Natural killer cell (primary cell): ENCODE measurements around the gene LRRC1. TPM values are rescaled to one million over a fixed set of nuclear protein-coding genes. Genes with fewer than 3 reads are reported as not detected.

Experiments
- ATAC-seq, 3 donors: fragments of 150-1000 bp in 2 of 3; fragments of 200-7000 bp in 1 of 3; cut with Tn5 transposase; 1 replicate in 1 of 3; 2 replicates in 2 of 3; pipeline ENCODE4 v1.10.0; 2021; ENCODE audit warnings: mild to moderate bottlenecking in 2 of 3, moderate library complexity in 2 of 3
- DNase-seq, 2 donors: peaks; one replicate each; pipeline versions ENCODE4 v3.0.0 to v3.0.0-alpha.2; 2013 to 2021; ENCODE audit warnings: mixed read lengths in 1 of 2
- H3K27ac ChIP-seq: one replicate; pipeline ENCODE4 v1.5.1; 2013; ENCODE audit warnings: mild to moderate bottlenecking, low read length
- H3K27me3 ChIP-seq: one replicate; pipeline ENCODE4 v1.6.1; 2013; ENCODE audit warnings: low read length; ENCODE audit not compliant: control insufficient read depth, insufficient read depth
- H3K36me3 ChIP-seq: one replicate; pipeline ENCODE4 v1.6.1; 2013; ENCODE audit warnings: low read length; ENCODE audit not compliant: control insufficient read depth, insufficient read depth
- H3K4me1 ChIP-seq: one replicate; pipeline ENCODE4 v1.6.1; 2013; ENCODE audit warnings: low read length; ENCODE audit not compliant: control insufficient read depth, insufficient read depth
- H3K4me3 ChIP-seq: one replicate; pipeline ENCODE4 v1.5.1; 2013; ENCODE audit warnings: low read length
- H3K9me3 ChIP-seq: one replicate; pipeline ENCODE4 v1.6.1; 2013; ENCODE audit warnings: low read length; ENCODE audit not compliant: control insufficient read depth, insufficient read depth
- H3K27ac Mint-ChIP-seq, 2 donors: one replicate each; pipeline ENCODE4 v1.8.0; 2022; ENCODE audit warnings: mild to moderate bottlenecking in 2 of 2, mixed read lengths in 2 of 2, moderate library complexity in 1 of 2
- H3K27me3 Mint-ChIP-seq, 2 donors: one replicate each; pipeline ENCODE4 v1.8.0; 2022; ENCODE audit warnings: low read depth in 2 of 2, mixed read lengths in 2 of 2
- H3K36me3 Mint-ChIP-seq: one replicate; pipeline ENCODE4 v1.8.0; 2022; ENCODE audit warnings: mixed read lengths
- H3K4me1 Mint-ChIP-seq, 2 donors: one replicate each; pipeline ENCODE4 v1.8.0; 2022; ENCODE audit warnings: mixed read lengths in 2 of 2
- H3K4me3 Mint-ChIP-seq: one replicate; pipeline ENCODE4 v1.8.0; 2022; ENCODE audit warnings: mild to moderate bottlenecking, moderate library complexity, mixed read lengths
- H3K9me3 Mint-ChIP-seq, 2 donors: one replicate each; pipeline ENCODE4 v1.8.0; 2022; ENCODE audit warnings: mixed read lengths in 2 of 2
- WGBS: methylation state at CpG from one replicate; pipeline ENCODE4 v1.1.7; 2013; ENCODE audit warnings: missing lambda C conversion rate; ENCODE audit not compliant: insufficient coverage; 5-methylcytosine and 5-hydroxymethylcytosine counted together
- intact Hi-C: fragments of 100-400 bp; cut with micrococcal nuclease; formaldehyde crosslinking; loops from one replicate; pipeline ENCODE4 v1.14.2; 2022
- total RNA-seq, 4 donors: library from RNA; stranded (reverse); fragments of 120-200 nt in 1 of 4; gene quantifications; one replicate each; pipeline versions ENCODE4 v1.2.3 to v1.2.4, GENCODE V29; 2013 to 2022
- TF ChIP-seq, protein P1 (sequence below): fragments of 200-600 bp; IDR thresholded peaks from one replicate; pipeline ENCODE4 v1.8.0; 2022; ENCODE audit warnings: antibody characterized with exemption

LRRC1 gene
- total RNA-seq, 3 donors from 2014 or later (not counting 1 experiment from before 2014, with no cell fraction given) = 2.0 to 5.6 (median 3.7) TPM

DNA sequence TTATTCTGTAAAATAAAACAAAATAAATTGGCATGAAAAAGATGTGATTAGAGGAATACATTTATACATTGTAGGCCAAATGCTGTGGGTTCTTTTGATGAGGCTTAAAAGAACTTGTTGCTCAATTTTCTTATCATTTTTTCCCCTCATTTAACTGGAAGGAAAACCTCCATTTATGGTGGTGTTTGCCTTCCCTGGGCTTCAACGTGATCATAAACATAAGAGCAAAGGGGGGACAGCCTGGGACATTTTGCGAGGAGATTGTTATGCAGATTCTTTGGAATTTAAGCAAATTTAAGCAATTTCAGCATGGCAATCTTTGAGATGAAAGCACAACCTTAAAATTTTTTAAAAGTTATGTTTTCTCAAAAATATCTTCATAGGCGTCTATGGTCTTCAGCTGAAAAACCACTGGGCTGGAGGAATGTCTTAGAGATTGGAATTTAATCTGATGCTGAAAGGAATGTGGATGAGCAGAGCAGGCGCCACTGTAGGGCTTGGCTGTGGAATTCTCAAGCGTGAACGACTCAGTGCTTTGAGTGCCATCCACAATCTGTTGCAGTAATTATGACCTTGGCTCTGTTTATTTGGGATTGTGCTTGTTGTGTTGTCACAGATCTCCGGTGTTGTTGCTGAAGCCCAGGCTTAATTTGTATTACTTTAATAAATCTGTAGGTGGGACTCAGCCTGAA lies 167.0 kb downstream of the LRRC1 start:
- Histone ChIP-seq H3K9me3 (no peaks in the 10 kb centered on the region), H3K27ac (no peak overlapping the region), H3K27me3 (no peaks in the 10 kb centered on the region), H3K36me3 (no peaks in the 10 kb centered on the region), H3K4me1 (no peaks in the 10 kb centered on the region), H3K4me3 (no peak overlapping the region)
- H3K4me1 Mint-ChIP-seq = no peaks in the 10 kb centered on the region
- H3K36me3 Mint-ChIP-seq = no peaks in the 10 kb centered on the region
- DNase-seq = no peak
- ATAC-seq = no peak
- intact Hi-C loops = no loop called here
- TF ChIP-seq, protein P1, sequence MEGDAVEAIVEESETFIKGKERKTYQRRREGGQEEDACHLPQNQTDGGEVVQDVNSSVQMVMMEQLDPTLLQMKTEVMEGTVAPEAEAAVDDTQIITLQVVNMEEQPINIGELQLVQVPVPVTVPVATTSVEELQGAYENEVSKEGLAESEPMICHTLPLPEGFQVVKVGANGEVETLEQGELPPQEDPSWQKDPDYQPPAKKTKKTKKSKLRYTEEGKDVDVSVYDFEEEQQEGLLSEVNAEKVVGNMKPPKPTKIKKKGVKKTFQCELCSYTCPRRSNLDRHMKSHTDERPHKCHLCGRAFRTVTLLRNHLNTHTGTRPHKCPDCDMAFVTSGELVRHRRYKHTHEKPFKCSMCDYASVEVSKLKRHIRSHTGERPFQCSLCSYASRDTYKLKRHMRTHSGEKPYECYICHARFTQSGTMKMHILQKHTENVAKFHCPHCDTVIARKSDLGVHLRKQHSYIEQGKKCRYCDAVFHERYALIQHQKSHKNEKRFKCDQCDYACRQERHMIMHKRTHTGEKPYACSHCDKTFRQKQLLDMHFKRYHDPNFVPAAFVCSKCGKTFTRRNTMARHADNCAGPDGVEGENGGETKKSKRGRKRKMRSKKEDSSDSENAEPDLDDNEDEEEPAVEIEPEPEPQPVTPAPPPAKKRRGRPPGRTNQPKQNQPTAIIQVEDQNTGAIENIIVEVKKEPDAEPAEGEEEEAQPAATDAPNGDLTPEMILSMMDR = no peak
- 90% methylated on average over 6 of the region's 7 CpGs for WGBS
- no peak overlapping the region for H3K4me3 Mint-ChIP-seq
- H3K9me3 Mint-ChIP-seq = no peaks in the 10 kb centered on the region
- peaks cover 3 to 17% of the 10 kb centered on the region in 2 donors for H3K27me3 Mint-ChIP-seq
- no peak overlapping the region for H3K27ac Mint-ChIP-seq

DNA sequence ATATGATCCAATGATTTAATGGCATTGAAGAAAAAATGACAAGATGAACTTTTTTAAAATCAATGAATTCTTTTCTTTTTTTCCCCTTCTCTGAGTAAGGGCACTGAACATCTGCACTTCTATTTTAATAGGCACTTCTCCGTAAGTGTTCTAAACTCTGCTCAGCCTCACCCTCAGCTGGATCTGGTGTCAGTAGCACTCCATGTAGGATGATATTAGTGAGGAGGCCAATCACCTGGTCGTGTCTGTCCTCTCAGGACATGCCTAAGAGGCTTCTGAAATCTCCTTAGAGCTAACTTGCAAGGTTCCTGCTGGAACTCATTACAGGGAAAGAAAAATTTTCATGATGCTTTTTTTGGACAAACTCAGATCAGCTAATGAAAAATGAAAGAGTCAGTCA lies 167.8 kb downstream of the LRRC1 start:
- no peak overlapping the region for H3K4me3 ChIP-seq
- DNase-seq = no peak
- WGBS = 70% methylated on average over 2 of the region's 2 CpGs
- intact Hi-C loops = no loop called here
- H3K9me3 Mint-ChIP-seq = no peaks in the 10 kb centered on the region
- H3K9me3 ChIP-seq = no peaks in the 10 kb centered on the region
- H3K27ac ChIP-seq = no peak overlapping the region
- H3K27me3 Mint-ChIP-seq = peaks cover 0 to 10% of the 10 kb centered on the region in 2 donors
- no peaks in the 10 kb centered on the region for H3K36me3 Mint-ChIP-seq
- H3K4me3 Mint-ChIP-seq = no peak overlapping the region
- H3K27ac Mint-ChIP-seq = no peak overlapping the region
- no peaks in the 10 kb centered on the region for H3K36me3 ChIP-seq
- TF ChIP-seq, protein P1 = no peak
- H3K4me1 ChIP-seq = no peaks in the 10 kb centered on the region
- no peaks in the 10 kb centered on the region for H3K27me3 ChIP-seq
- H3K4me1 Mint-ChIP-seq = no peaks in the 10 kb centered on the region
- ATAC-seq = no peak

DNA sequence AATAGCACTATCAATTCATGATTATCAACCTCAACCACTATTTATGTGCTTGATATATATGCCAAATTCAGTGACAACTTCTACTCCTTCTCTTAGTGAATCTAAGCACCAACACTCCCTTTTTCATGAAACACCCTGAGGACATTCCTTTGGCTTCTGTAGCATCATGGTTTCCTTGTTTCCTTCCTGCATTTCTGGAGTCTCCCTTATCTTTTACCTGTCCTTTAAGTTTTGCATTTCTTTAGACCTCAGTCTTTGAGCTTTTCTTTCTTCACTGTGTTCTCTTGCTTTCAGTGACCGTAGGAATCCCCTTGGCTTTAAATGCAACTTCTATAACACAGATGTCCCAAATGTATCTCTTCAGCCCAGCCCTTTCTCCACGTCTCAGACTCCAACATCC lies 172.6 kb downstream of the LRRC1 start:
- no peaks in the 10 kb centered on the region for H3K9me3 ChIP-seq
- H3K36me3 ChIP-seq = no peaks in the 10 kb centered on the region
- TF ChIP-seq, protein P1 = no peak
- H3K27me3 Mint-ChIP-seq = peaks cover 0 to 9% of the 10 kb centered on the region in 2 donors
- ATAC-seq = no peak
- intact Hi-C loops = no loop called here
- H3K27ac ChIP-seq = no peak overlapping the region
- no peaks in the 10 kb centered on the region for H3K9me3 Mint-ChIP-seq
- 80% methylated on average over 2 of the region's 2 CpGs for WGBS
- H3K36me3 Mint-ChIP-seq = no peaks in the 10 kb centered on the region
- no peaks in the 10 kb centered on the region for H3K27me3 ChIP-seq
- no peak overlapping the region for H3K4me3 ChIP-seq
- H3K27ac Mint-ChIP-seq = no peak overlapping the region
- H3K4me3 Mint-ChIP-seq = no peak overlapping the region
- no peaks in the 10 kb centered on the region for H3K4me1 ChIP-seq
- no peak for DNase-seq
- no peaks in the 10 kb centered on the region for H3K4me1 Mint-ChIP-seq

Other genes with a start within 250 kb of the LRRC1 start
- gene GCLC, start 249.9 kb upstream of the LRRC1 start, total RNA-seq = 10 to 100 TPM; 39.0 to 52.7 (median 39.2) TPM
- under 1 TPM; 0.05 to 0.11 (median 0.09) TPM for gene KLHL31, start 129.2 kb upstream of the LRRC1 start, total RNA-seq